IPS-18c (cell line): Measurements from ENCODE around the gene SCARF1.

Experiments used
- H3K4me3 ChIP-seq: 2 replicates; pipeline ENCODE4 v1.7.0; 2013; ENCODE audit warnings: low read depth, mild to moderate bottlenecking, low read length, moderate library complexity; ENCODE audit not compliant: insufficient read depth
- H3K9me3 ChIP-seq: one replicate; pipeline ENCODE4 v1.6.1; 2013; ENCODE audit warnings: mild to moderate bottlenecking, low read length, moderate library complexity; ENCODE audit not compliant: control insufficient read depth, insufficient read depth

SCARF1 gene

DNA sequence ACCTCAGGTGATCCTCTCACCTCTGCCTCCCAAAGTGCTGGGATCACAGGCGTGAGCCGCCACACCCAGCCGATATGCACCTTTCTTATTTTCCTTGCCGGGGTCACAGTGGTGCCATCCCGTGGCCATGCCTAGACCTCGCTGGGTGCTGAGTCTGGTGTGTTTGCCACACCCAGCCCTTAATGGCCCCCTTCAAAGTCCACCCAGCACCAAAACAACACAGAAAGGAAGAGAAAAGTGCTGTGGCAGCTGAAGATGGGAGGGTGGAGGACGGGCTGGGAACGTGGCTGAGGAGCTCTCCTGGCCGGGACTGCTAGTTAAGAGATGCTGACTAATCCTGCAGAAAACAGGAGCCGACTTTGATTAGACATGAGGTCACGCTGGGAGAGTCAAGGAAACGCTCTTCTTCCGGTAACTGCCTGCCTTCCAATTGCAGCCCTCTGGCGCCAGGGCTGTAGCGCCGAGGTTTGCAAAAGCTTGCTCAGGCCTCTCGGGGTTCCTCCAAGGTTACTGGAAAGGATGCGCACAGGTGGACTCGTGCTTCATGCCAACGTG is 27.8 kb downstream of the SCARF1 start:
- Histone ChIP-seq H3K9me3 (no peaks in the 10 kb centered on the region), H3K4me3 (no peak overlapping the region)

DNA sequence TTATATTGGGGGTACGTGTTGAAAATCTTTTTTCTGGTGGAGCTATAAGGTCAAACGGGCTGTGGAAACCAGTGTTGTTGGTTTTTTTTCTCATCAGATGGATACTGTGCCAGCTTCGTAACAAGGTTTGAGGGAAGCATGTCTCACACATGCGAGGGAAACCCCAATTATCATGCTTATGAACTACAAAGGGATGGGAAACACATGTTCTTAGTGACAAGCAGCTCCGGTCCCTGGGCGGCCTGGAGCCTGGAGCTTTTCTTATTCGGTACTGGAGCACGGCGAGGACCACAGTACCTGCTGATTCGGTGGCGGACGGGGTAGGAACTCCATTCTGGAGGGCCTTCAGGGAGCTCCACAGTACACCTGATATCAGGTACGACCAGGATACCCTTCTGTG is 29.4 kb downstream of the SCARF1 start:
- H3K9me3 ChIP-seq, result no peaks in the 10 kb centered on the region
- H3K4me3 ChIP-seq, result no peak overlapping the region

DNA sequence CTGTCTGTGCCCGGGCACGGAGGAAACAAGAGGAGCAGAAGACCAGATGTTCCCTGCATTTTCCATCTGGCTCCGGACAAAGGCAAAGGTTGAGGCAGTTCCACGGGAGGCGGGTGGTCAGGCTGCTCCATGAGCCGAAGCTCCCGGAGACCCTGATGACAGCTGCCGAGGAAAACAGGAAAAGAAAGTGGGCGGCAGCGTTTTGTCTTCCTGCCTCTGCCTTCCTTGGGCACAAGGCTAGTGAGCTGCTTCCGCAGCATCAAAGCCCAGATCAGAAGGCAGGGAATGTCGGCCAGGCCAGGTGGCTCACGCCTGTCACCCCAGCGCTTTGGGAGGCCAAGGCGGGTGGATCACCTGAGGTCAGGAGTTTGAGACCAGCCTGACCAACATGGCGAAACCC is 33.1 kb downstream of the SCARF1 start:
- Histone ChIP-seq H3K4me3 (no peak overlapping the region), H3K9me3 (no peaks in the 10 kb centered on the region)

DNA sequence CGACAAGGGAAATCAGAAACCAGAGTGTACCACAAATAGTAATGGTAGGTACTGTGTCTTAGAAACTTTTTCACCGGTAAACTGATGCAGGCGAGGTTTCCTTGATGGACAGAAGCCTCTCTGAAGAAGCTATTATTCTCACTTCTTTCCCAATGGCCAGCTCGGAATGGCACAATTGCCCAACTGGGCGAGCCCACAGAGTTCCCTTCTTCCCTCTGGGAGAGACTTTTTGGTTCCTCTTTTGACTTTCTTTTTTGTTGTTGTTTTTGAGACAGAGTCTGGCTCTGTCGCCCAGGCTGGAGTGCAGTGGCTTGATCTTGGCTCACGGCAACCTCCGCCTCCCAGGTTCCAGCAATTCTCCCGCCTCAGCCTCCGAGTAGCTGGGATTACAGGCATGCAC is 33.8 kb downstream of the SCARF1 start:
- no peak overlapping the region for H3K4me3 ChIP-seq

DNA sequence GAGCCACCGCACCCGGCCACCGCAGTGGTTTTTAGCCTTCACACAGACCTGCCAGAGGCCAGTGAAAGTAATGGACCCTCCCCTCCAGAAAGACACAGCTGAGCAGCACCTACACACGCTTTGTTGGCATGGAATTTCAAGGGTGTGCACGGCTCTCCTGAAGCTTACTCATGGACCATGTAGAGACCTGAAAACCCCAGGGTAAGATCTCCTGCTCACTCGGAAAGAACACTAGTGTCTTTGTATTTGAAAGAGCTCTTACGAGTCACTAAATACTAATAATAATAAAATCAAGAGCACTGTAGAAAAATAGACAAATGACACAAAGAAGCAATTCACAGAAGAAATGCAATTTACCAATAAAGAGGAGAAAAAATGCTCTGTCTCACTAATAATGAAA is 36.9 kb downstream of the SCARF1 start:
- H3K4me3 ChIP-seq, result no peak overlapping the region
- no peaks in the 10 kb centered on the region for H3K9me3 ChIP-seq

More for the DNA sequence above, 33.8 kb downstream of the SCARF1 start:
- H3K9me3 ChIP-seq, result no peaks in the 10 kb centered on the region

DNA sequence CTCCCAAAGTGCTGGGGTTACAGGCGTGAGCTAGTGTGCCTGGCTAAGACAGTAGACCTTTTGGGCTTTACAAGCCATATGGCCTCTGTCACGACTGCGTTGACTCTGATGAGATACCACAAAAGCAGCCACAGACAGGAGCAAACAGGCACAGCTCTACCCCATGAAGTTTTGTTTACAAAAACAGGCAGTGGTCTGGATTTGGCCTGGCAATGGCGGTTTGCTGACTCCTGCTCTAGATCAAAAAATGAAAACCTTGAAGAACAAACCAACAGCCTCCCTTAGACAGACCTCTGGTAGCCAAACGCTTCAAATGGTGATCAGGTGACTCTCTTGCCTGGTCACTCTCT is 37.6 kb downstream of the SCARF1 start:
- Histone ChIP-seq H3K9me3 (no peaks in the 10 kb centered on the region), H3K4me3 (no peak overlapping the region)

DNA sequence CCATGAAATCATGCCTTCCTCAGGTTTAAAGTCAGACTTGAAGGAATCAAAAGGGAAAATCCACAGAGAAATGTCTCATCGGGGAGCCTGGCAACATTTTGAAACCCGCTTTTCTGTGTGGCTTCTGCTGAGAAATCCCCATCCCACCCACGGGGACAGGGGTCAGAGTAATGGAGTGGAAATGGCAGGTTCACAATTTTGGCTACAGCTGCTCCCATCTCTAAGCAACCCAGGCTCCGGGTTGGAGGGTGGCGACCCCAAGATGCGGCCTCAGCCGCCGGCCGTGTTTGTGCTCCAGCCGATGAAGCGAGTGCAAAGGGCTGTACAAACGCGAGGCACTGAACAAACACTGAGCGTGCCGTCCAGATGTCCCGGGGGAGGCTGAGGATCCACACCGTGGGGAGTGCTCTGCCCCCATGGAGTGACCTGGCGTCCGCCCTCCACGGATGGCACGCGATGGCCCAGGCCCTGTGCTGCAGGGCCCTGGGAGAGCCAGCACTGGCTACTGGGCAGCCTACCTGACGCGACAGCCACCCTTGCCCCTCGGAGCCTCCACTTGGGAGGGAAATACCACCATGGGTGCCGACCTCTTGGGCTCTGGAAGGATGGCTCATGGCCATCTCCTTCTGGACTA is 39.1 kb downstream of the SCARF1 start:
- Histone ChIP-seq H3K4me3 (no peak overlapping the region), H3K9me3 (no peaks in the 10 kb centered on the region)

DNA sequence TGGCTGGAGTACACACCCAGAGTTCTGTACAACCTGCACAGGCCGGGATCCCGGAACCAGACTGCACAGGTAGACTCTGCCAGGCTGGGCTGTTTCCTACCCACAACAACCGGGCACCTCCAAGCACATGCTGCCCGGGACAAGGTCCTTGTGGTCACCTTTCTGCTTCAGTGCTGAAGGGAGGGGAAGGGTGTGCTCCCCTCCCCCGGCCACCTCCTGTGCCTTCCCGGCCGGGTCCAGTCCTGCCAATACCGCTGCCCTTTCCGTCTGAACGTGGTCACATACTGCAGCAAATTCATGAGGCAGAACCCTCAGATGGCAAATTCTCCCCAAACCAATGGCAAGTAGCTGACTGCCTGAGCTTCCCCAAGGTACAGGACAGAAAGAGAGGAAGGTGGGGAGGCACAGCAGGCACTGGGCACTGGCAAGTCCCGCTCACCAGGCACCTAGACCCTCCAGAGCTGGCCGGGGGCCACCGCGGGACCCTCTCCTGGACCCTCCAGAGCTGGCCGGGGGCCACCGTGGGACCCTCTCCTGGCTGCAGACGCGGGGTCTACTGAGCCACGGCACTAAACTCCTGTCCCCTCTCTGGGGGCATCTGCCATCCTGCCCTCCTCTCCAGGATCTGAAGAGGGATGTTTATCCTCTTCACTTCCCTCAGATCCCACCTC is 39.7 kb downstream of the SCARF1 start:
- Histone ChIP-seq H3K9me3 (no peaks in the 10 kb centered on the region), H3K4me3 (no peak overlapping the region)

DNA sequence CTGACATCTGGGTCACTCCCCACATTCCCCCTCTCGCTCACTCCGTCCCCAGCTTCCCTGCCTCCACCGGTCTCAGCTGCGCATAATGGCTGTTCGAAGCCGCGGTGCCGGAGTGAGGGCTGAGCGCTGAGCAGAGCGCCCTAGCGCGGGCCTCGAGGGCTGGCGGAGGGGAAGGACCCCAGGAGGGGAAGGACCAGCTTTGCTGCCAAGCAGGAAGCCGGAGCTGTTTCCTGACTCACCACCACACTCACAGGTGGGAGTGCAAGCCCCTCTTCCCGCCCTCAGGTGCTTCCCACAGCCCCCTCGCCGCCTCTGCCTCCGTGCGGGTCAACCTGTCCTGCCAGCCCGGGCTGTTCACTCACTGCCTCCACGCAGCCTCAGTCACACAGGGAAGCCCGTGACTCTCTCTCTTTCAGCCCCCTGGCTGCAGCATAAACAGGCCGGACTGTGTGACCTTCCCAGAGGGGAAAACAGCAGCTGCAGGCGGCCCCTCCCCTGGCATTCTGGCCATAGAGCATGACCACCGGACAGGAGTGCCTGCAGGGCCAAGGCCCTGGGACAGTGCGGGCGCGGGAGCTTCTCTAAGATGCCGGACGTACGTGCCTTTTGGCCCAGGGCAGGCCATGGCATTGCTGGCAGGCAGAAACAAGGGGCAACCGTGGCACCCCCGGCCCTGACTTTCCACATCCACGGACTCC is 40.6 kb downstream of the SCARF1 start:
- Histone ChIP-seq H3K9me3 (no peaks in the 10 kb centered on the region), H3K4me3 (no peak overlapping the region)

DNA sequence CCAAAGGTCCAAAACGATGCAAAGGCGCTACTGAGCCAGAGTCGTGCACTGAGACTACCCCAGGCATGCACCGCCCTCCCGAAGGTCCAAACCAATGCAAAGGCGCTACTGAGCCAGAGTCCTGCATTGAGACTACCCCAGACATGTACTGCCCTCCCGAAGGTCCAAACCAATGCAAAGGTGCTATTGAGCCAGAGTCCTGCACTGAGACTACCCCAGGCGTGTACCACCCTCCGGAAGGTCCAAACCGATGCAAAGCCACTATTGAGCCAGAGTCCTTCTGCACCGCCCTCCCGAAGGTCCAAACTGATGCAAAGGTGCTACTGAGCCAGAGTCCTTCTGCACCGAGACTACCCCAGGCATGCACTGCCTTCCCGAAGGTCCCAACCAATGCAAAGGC is 44.0 kb downstream of the SCARF1 start:
- Histone ChIP-seq H3K4me3 (no peak overlapping the region), H3K9me3 (no peaks in the 10 kb centered on the region)

DNA sequence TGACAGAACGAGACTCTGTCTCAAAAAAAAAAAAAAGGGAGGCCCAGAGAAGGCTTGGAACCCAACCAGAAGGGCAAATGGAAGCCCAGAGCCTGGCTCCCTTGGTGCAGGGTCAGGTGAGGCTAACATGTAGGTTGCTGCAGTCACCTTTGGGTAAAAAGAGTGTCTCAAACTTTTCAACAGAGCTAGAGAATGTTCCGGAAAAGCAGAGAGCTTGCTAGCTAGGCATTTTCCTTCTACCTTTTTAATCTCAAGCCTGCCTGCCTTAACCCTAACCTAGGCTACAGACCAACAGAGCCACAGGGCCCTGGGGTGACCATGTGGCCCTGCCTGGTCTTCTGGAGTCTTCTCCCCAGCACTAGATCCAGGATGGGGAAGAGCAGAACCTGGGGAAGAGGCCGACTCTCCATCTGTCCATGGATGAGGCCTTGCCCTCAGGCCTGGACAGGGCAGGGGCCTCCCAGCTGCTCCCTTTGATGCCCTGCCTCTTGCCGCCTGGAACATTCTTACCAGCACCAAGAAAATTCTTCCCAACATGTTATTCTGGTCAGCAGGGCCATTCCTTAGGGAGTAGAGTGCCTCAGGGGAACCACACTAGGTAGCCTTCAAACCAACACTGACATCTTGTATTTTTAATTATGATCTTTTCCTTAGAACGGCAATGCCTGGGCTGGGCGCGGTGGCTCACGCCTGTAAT is 47.0 kb downstream of the SCARF1 start:
- Histone ChIP-seq H3K9me3 (no peaks in the 10 kb centered on the region), H3K4me3 (no peak overlapping the region)

DNA sequence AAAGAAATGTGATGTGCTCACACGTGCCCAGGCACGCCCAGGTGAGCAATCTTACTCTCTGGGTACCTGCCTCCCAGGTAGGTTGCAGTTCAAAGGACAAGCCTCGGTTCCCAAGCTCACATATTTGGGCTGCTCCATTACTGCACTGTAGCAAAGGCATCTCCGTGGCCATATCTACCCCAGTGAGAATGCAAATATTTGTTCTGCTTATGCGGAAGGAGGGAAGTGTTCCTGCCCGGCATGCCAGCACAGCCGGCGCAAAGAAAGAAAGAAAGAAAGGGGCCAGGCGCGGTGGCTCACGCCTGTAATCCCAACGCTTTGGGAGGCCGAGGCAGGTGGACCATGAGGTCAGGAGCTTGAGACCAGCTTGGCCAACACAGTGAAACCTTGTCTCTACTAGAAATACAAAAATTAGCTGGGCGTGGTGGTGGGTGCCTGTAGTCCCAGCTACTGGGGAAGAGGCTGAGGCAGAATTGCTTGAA is 47.6 kb downstream of the SCARF1 start:
- H3K9me3 ChIP-seq, result no peaks in the 10 kb centered on the region
- H3K4me3 ChIP-seq, result no peak overlapping the region

DNA sequence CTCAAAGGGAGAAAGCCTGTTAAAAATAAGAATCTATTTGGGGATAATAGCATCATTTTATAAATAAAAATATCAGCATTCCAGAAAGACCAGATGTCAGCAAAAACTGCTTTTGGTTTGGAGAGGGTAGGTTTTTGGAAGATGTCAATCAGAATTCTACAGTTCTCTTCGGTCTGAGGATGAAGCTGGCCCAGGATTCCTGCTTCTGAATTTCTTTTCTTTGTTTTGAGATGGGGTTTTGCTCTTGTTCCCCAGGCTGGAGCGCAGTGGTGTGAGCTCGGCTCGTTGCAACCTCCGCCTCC is 52.0 kb downstream of the SCARF1 start:
- Histone ChIP-seq H3K4me3 (no peak overlapping the region), H3K9me3 (peaks cover 2% of the 10 kb centered on the region)

DNA sequence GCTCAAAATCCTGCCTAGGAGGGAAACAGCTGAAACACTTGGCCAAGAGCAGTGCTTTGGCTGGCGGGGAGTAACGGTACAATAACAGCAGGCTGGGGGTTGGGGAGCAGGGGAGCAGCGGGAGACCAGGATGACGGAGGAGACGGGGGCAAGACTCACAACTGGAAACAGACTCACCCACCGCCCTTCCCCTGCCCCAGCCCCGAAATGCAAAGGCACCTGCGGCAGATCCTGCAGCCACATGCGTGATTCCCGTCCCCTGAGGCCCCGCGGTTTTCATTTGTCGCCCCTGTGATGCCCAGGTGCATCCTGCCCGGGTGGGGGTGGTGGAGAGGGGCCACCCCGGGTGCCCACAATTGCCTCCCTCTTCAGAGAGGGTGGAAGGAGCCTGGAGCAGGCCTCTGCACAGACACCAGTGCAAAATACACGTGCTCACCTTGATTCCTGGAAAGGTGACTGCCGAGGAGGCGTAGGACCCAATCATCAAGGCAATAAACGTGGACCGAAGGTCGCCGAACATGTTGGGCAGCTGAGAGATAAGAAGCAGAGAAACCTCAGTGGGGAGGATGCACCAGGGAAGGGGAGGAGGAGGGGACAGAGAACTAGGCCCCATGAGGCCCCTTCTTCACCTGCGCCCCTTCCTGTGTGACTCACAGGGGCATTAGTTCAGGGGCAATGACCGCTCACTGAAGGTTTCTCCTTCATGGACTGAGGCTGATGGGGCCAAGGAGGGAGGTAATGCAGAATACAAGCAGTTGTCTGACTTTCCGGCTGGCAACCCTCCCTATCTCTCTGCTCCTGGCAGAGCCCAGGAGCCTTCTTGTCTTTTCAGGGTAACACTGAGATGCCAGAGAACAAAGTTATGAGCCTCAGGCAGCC is 52.5 kb downstream of the SCARF1 start:
- peaks cover 2% of the 10 kb centered on the region for H3K9me3 ChIP-seq
- no peak overlapping the region for H3K4me3 ChIP-seq

DNA sequence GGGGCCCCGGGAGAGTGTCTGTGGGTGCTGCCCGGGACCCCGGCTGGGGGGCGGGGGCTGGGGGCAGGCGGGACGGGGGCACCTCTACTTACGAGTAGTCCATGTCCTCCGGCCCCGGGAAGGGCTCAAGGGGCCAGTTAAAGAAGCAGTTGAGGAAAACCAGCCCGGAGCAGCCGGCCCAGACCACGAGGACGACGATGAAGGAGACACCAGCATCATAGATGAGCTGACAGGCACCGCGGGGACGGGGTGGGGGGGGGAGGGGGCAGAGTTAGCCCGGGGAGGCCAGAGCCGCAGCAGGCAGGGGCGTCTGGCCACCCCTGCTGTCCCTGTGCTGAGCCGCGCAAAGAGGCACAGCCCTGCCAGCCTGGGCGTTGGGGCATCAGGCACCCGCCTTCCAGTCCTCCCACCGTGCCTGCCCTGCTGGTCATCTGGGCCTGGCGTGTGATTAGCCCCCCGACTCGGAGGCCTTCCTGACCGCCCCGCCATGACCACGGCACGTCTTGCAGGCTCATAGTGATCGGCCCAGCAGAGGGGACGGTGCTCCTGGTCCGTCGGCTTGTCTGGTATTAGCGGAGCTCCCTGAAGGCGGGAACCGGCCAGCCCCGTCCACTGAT is 54.0 kb downstream of the SCARF1 start:
- Histone ChIP-seq H3K4me3 (no peak overlapping the region), H3K9me3 (peaks cover 2% of the 10 kb centered on the region)

DNA sequence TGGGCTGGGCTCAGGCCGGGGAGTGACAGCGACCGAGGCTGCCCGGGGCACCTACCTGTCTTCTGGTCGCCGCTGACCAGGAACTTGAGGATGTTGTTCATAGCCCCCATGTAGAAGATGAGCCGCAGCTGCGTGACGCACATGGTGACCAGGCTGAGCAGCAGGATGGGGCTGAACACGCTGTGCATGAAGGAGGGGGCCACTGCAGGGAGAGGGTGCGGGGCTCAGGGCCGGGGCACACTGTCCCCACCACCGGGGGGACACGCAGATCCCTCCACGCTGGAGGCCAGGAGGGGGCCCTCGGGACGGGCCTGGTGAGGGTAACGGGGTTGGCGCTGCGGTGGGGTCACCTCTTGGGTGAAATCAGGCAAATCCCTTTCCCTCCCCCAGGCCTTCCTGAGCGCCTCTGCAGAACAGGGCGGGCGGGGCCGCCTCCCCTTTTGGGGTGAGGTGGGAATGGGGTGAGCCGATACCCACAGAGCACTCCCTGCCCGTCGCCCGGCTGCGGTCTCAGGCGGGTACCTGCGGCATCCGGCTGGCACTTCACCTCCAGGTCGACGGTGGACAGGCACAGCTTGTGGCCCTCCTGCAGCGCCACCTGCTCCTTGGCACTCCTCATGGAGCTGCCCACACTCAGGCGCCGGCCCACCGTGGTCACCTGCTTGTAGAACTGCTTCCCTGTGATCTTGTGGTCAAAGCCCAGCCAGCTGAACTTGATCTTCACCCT is 54.6 kb downstream of the SCARF1 start:
- Histone ChIP-seq H3K9me3 (peaks cover 2% of the 10 kb centered on the region), H3K4me3 (no peak overlapping the region)
